Vagina (tissue), 2 donors: Measurements from ENCODE around the gene DLG2. TPM values are rescaled to one million over a fixed set of nuclear protein-coding genes. Genes with fewer than 3 reads are reported as not detected.

Experiments used
- DNase-seq, 2 donors: peaks; one replicate each; pipeline ENCODE4 v3.0.0-alpha.2; 2017; ENCODE audit errors: extremely low spot score in 2 of 2
- H3K27ac ChIP-seq: fragments of 200-600 bp; sonication (generic); one replicate; pipeline ENCODE4 v1.5.1; 2019
- H3K27me3 ChIP-seq: fragments of 200-600 bp; sonication (generic); one replicate; pipeline ENCODE4 v1.5.1; 2019
- H3K36me3 ChIP-seq, 2 donors: fragments of 200-600 bp; sonication (generic); one replicate each; pipeline ENCODE4 v1.5.1; 2017 to 2019
- H3K4me1 ChIP-seq: fragments of 200-600 bp; sonication (generic); one replicate; pipeline ENCODE4 v1.5.1; 2019
- H3K4me3 ChIP-seq, 2 donors: fragments of 200-600 bp; sonication (generic); 1 replicate in 1 of 2; 2 replicates in 1 of 2; pipeline ENCODE4 v1.5.1; 2016 to 2019
- H3K9me3 ChIP-seq: fragments of 200-600 bp; sonication (generic); one replicate; pipeline ENCODE4 v1.5.1; 2019
- POLR2A ChIP-seq, 2 donors: fragments of 450-650 bp; IDR thresholded peaks; one replicate each; pipeline ENCODE4 v1.6.1; 2017; ENCODE audit warnings: antibody characterized with exemption in 2 of 2, mild to moderate bottlenecking in 2 of 2, moderate library complexity in 2 of 2
- POLR2AphosphoS5 ChIP-seq, 2 donors: sonication (generic); formaldehyde crosslinking; IDR thresholded peaks; one replicate each; pipeline ENCODE4 v1.9.0; 2017; ENCODE audit warnings: antibody characterized with exemption in 2 of 2, mild to moderate bottlenecking in 2 of 2, low read depth in 1 of 2; ENCODE audit not compliant: insufficient read depth in 1 of 2
- intact Hi-C: fragments of 100-400 bp; cut with DNase I; formaldehyde crosslinking; loops from one replicate; pipeline ENCODE4 v1.15.1; 2023
- total RNA-seq: library from RNA; depleted of rRNA; stranded (reverse); fragments of >200 nt; gene quantifications from one replicate; pipeline ENCODE4 v1.2.3, GENCODE V29; 2016
- TF ChIP-seq, protein P1 (sequence below), 3 experiments: fragments of 450-650 bp in 2 of 3; fragments of 200-600 bp in 1 of 3; sonication (generic) in 1 of 3; IDR thresholded peaks; one replicate each; pipeline ENCODE4 v1.5.1; 2017 to 2019; ENCODE audit warnings: antibody characterized with exemption in 3 of 3, mild to moderate bottlenecking in 2 of 3, moderate library complexity in 2 of 3

Gene DLG2
- total RNA-seq, 1 donor from 2014 or later: 10.1 TPM

DNA sequence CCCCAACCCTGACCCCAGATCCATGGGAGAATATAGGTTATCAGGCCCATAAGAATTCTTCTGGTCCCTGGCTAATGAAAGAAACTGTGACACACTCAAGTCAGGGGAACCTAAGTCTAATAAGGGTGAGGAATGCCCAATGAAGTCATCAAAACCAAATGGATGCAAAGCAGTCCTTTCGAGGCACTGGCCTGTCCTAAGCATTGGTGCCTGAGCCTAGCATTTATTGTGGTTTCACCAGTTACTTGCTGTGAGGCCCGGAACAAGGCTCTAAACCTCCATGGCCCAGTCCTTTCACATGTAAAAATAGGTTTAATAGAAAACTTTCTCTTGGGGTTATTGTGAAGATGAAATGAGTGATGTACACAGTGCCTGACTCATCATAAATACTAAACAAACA is 712.6 kb downstream of the DLG2 start:
- no peak overlapping the region for H3K4me3 ChIP-seq
- H3K27ac ChIP-seq: no peak overlapping the region
- H3K27me3 ChIP-seq: no peaks in the 10 kb centered on the region
- TF ChIP-seq POLR2AphosphoS5 (IDR thresholded peaks at IDR 0.05; ENCODE audit: insufficient read depth in 1 of 2, low read depth in 1 of 2) (no peak), POLR2A (IDR thresholded peaks at IDR 0.05) (no peak)
- TF ChIP-seq, protein P1, sequence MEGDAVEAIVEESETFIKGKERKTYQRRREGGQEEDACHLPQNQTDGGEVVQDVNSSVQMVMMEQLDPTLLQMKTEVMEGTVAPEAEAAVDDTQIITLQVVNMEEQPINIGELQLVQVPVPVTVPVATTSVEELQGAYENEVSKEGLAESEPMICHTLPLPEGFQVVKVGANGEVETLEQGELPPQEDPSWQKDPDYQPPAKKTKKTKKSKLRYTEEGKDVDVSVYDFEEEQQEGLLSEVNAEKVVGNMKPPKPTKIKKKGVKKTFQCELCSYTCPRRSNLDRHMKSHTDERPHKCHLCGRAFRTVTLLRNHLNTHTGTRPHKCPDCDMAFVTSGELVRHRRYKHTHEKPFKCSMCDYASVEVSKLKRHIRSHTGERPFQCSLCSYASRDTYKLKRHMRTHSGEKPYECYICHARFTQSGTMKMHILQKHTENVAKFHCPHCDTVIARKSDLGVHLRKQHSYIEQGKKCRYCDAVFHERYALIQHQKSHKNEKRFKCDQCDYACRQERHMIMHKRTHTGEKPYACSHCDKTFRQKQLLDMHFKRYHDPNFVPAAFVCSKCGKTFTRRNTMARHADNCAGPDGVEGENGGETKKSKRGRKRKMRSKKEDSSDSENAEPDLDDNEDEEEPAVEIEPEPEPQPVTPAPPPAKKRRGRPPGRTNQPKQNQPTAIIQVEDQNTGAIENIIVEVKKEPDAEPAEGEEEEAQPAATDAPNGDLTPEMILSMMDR (IDR thresholded peaks at IDR 0.05): no peak
- no peak for DNase-seq
- no peaks in the 10 kb centered on the region for H3K4me1 ChIP-seq
- H3K36me3 ChIP-seq: no peaks in the 10 kb centered on the region
- intact Hi-C loops: no loop called here
- no peaks in the 10 kb centered on the region for H3K9me3 ChIP-seq

DNA sequence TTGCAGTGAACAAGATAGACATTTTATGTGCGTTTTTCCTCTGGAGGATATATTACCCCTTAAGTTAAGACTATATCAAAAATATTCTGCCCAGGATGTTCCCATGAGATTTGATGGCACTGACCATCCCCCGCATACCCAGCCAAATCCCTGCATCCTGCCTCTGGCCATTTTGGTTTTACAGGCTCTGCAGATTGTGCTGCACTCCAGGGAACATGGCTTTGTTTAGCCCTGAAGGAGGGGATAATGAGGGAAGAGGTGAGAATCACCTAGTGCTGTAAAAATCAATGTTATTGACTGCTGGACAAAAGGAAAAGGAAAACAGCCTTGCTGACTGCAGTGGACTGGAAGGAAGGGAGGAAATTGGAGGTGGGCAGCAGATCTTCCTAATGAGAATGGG is 717.4 kb downstream of the DLG2 start:
- H3K4me1 ChIP-seq: no peaks in the 10 kb centered on the region
- no peak overlapping the region for H3K27ac ChIP-seq
- H3K9me3 ChIP-seq: no peaks in the 10 kb centered on the region
- no peak overlapping the region for H3K4me3 ChIP-seq
- TF ChIP-seq POLR2A (IDR thresholded peaks at IDR 0.05): no peak
- TF ChIP-seq, protein P1 (IDR thresholded peaks at IDR 0.05): no peak
- TF ChIP-seq POLR2AphosphoS5 (IDR thresholded peaks at IDR 0.05; ENCODE audit: insufficient read depth in 1 of 2, low read depth in 1 of 2): no peak
- intact Hi-C loops: no loop called here
- no peaks in the 10 kb centered on the region for H3K27me3 ChIP-seq
- DNase-seq: no peak
- no peaks in the 10 kb centered on the region for H3K36me3 ChIP-seq

DNA sequence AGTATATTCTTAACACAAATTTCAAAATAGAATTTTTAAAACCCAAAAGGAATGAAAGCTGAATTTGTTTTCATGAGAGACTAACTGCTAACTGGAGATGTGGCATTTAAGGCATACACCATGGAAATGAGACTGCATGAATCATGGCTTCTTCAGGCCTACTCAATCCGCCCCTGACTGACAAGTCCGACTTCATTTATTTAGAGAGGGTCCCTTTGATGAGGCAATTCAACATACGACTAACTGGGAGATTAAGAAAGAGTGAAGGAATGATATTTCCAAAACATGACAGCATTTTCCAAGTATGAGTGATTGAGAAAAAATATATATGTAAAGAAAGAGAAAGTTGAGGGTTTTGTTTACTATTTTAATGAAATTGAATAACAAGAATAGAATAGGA is 720.1 kb downstream of the DLG2 start:
- Histone ChIP-seq H3K36me3 (no peaks in the 10 kb centered on the region), H3K27me3 (no peaks in the 10 kb centered on the region), H3K27ac (no peak overlapping the region), H3K4me1 (no peaks in the 10 kb centered on the region), H3K9me3 (no peaks in the 10 kb centered on the region), H3K4me3 (no peak overlapping the region)
- intact Hi-C loops: no loop called here
- no peak for DNase-seq
- no peak for TF ChIP-seq POLR2AphosphoS5 (IDR thresholded peaks at IDR 0.05; ENCODE audit: insufficient read depth in 1 of 2, low read depth in 1 of 2)
- no peak for TF ChIP-seq POLR2A (IDR thresholded peaks at IDR 0.05)
- TF ChIP-seq, protein P1 (IDR thresholded peaks at IDR 0.05): no peak

DNA sequence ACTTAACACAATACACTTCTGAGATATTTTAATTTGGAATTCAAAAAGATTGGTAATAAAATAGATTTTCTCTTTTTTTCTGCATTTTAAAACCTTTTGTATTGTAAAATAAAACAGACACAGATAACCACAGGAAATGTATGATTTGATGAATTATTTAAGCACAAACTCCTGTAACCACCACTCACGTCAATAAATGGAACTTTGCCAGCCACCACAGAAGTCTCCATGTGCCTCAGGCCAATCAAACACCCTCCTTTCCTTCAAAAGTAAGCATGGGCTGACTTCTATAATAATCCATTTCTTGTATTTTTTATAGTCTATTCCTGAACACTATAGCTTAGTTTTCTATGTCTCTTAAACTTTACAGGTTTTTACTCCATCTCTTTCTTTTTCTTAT is 721.7 kb downstream of the DLG2 start:
- DNase-seq: no peak
- intact Hi-C loops: no loop called here
- TF ChIP-seq, protein P1 (IDR thresholded peaks at IDR 0.05): no peak
- TF ChIP-seq POLR2A (IDR thresholded peaks at IDR 0.05) (no peak), POLR2AphosphoS5 (IDR thresholded peaks at IDR 0.05; ENCODE audit: insufficient read depth in 1 of 2, low read depth in 1 of 2) (no peak)
- Histone ChIP-seq H3K4me1 (no peaks in the 10 kb centered on the region), H3K36me3 (no peaks in the 10 kb centered on the region), H3K27me3 (no peaks in the 10 kb centered on the region), H3K9me3 (no peaks in the 10 kb centered on the region), H3K4me3 (no peak overlapping the region), H3K27ac (no peak overlapping the region)

DNA sequence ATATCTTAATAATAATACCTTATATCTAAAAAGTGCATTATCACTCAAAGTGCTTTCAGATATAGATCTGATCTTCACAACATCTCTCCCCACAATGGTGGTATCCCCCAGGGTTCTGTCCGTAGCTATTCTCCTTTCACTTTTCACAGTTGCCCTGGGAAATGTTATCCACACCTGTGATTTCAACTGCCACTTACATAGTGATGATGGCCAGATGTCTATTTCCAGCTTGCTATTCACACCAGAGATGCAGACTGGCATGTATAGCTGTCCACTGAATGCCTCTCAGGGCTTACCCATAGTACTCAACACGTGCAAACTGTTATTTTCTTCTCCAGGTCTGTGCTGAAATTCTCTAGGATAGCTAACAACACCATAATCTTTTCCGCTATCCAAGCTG is 724.7 kb downstream of the DLG2 start:
- intact Hi-C loops: no loop called here
- Histone ChIP-seq H3K27me3 (no peaks in the 10 kb centered on the region), H3K27ac (no peak overlapping the region), H3K4me3 (no peak overlapping the region), H3K36me3 (no peaks in the 10 kb centered on the region), H3K9me3 (no peaks in the 10 kb centered on the region), H3K4me1 (no peaks in the 10 kb centered on the region)
- DNase-seq: no peak
- TF ChIP-seq POLR2AphosphoS5 (IDR thresholded peaks at IDR 0.05; ENCODE audit: insufficient read depth in 1 of 2, low read depth in 1 of 2): no peak
- TF ChIP-seq, protein P1 (IDR thresholded peaks at IDR 0.05): no peak
- TF ChIP-seq POLR2A (IDR thresholded peaks at IDR 0.05): no peak
